GM18873 (cell line): ENCODE measurements around the gene PTPRJ.

Experiments
- ATAC-seq: cut with Tn5 transposase; IDR thresholded peaks from one replicate; pipeline ENCODE4 v1.9.1; 2021; ENCODE audit warnings: mild to moderate bottlenecking, moderate library complexity, moderate number of reproducible peaks; ENCODE audit not compliant: unreplicated experiment, low FRiP score

PTPRJ gene

GRCh38 chr11:47967577-47968525, 12.5 kb upstream of the PTPRJ start:
- ATAC-seq, result no peak

GRCh38 chr11:47969401-47969800, 11.0 kb upstream of the PTPRJ start:
- ATAC-seq, result no peak

- ATAC-seq, result no peak
Measured at GRCh38 chr11:47971501-47971900, 8.9 kb upstream of the PTPRJ start.

- no peak for ATAC-seq
Measured at GRCh38 chr11:47973173-47973572, 7.2 kb upstream of the PTPRJ start.

- no peak for ATAC-seq
Measured at GRCh38 chr11:47976931-47977330, 3.4 kb upstream of the PTPRJ start.

- no peak for ATAC-seq
Measured at GRCh38 chr11:47977623-47978022, 2.7 kb upstream of the PTPRJ start.

GRCh38 chr11:47979378-47980087, 826 bp upstream of the PTPRJ start:
- ATAC-seq, result no peak

GRCh38 chr11:47980907-47981621, 705 bp downstream of the PTPRJ start:
- ATAC-seq, result no peak

GRCh38 chr11:47981667-47982404, 1.5 kb downstream of the PTPRJ start:
- ATAC-seq, result no peak

- ATAC-seq, result no peak
Measured at GRCh38 chr11:47982616-47983015, 2.3 kb downstream of the PTPRJ start.

- ATAC-seq, result no peak
Measured at GRCh38 chr11:47983464-47984397, 3.4 kb downstream of the PTPRJ start.

GRCh38 chr11:47986219-47986618, 5.9 kb downstream of the PTPRJ start:
- no peak for ATAC-seq

- no peak for ATAC-seq
Measured at GRCh38 chr11:47986742-47987141, 6.4 kb downstream of the PTPRJ start.

GRCh38 chr11:47987310-47987709, 7.0 kb downstream of the PTPRJ start:
- ATAC-seq, result no peak

GRCh38 chr11:47987781-47988180, 7.4 kb downstream of the PTPRJ start:
- ATAC-seq, result no peak

- no peak for ATAC-seq
Measured at GRCh38 chr11:47989779-47990178, 9.4 kb downstream of the PTPRJ start.

- ATAC-seq, result no peak
Measured at GRCh38 chr11:47991266-47991830, 11.0 kb downstream of the PTPRJ start.

GRCh38 chr11:47991894-47992293, 11.5 kb downstream of the PTPRJ start:
- ATAC-seq, result no peak
